Fibroblast of peridontal ligament (primary cell): Measurements from ENCODE around the gene POM121L2.

Source experiments
- DNase-seq: peaks from one replicate; pipeline ENCODE4 v3.0.0-alpha.2; 2010; ENCODE audit errors: extremely low read depth

The POM121L2 gene

DNA sequence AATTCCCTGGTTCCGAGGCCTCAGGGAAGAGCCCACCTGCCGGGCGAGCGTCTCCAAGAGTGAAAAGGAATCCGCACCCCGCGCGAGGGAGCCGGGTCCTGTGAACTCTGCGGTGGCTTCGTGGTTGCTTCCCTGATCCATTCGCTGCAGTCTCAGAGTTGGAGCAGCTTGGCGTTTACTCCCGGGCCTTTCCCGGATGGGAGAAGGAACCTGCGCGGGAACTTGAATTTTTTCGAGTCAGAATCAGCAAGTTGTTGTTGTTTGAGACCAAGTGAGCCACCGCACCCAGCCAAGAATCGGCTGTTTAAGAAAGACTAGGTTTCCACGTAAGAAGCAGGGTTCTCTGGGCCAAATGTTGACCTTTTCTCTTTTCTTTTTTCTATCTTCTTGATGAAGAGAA is 51.7 kb downstream of the POM121L2 start:
- DNase-seq, result no peak
